HG02588 (cell line): ENCODE data around the gene PLCH2.

Source experiments
- ATAC-seq: cut with Tn5 transposase; IDR thresholded peaks from one replicate; pipeline ENCODE4 v1.9.1; 2021; ENCODE audit warnings: mild to moderate bottlenecking, moderate library complexity; ENCODE audit not compliant: unreplicated experiment

Gene PLCH2, protein sequence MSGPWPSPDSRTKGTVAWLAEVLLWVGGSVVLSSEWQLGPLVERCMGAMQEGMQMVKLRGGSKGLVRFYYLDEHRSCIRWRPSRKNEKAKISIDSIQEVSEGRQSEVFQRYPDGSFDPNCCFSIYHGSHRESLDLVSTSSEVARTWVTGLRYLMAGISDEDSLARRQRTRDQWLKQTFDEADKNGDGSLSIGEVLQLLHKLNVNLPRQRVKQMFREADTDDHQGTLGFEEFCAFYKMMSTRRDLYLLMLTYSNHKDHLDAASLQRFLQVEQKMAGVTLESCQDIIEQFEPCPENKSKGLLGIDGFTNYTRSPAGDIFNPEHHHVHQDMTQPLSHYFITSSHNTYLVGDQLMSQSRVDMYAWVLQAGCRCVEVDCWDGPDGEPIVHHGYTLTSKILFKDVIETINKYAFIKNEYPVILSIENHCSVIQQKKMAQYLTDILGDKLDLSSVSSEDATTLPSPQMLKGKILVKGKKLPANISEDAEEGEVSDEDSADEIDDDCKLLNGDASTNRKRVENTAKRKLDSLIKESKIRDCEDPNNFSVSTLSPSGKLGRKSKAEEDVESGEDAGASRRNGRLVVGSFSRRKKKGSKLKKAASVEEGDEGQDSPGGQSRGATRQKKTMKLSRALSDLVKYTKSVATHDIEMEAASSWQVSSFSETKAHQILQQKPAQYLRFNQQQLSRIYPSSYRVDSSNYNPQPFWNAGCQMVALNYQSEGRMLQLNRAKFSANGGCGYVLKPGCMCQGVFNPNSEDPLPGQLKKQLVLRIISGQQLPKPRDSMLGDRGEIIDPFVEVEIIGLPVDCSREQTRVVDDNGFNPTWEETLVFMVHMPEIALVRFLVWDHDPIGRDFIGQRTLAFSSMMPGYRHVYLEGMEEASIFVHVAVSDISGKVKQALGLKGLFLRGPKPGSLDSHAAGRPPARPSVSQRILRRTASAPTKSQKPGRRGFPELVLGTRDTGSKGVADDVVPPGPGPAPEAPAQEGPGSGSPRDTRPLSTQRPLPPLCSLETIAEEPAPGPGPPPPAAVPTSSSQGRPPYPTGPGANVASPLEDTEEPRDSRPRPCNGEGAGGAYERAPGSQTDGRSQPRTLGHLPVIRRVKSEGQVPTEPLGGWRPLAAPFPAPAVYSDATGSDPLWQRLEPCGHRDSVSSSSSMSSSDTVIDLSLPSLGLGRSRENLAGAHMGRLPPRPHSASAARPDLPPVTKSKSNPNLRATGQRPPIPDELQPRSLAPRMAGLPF (N-terminal part only)

DNA sequence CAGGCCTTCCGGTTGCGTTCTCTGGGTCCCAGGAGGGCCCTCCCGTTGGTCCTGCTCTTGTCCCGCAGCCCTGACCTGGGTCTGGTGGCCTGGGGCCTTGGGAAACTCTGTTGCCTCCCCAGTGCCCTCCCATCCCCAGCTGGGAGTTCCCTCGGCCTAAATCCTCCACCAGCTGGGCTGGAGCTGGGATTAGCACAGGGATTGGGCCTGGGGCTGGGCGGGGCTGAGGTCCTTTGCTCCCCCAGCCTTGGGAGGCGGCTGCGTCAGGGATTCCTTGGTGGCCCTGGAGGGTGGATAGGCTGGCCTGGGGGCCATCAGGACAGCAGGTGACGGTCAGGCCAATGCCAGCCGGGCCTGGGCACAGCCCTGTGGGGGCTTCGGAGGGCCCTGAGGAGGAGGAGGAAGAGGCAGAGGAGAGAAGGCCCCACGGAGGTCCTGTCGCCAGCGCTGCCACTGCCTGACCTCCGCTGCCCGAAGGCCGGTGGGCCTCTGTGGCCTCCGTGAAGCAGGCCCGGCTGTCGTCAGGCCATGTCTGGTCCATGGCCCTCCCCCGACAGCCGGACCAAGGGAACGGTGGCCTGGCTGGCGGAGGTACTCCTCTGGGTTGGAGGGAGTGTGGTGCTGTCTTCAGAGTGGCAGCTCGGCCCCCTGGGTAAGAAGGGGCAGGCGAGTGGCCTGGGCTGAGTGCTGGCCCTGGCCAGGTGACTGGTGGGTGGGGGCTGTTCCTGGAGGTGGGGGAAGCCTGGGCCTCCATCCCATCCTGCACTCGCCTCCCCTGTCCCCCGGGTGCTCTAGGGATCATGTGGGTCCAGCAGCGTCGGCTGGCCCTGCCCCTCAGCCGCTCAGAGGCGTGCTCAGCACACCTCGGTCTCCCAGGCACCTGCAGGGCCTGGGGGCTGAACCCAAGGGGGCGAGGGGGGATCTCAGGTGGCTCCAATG is at the start of gene PLCH2:
TSS of gene PLCH2 (plus strand) at position 229 of the 939 bp plus-strand sequence. CDS start at position 529, 300 bp downstream.
- ATAC-seq = no peak

DNA sequence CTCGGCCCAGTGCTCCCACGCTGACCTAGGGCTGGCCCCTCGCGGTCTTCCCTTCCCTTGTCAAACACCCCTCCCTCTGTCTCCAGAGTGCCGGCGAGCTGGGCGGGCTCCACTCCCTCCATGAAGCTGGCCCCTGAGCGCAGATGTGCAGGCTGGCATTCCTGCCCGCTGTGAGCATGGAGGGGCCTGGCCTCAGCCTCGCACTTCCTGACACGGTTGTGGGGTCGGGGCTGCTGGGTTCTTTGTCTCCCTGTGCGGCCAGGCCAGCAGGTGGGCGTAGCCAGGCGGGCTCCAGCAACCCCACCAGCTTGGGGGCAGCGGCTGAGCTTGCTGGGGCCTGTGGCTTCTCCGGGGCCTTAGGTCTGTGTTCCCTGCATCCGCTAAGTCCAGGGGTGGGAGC is 49.5 kb upstream of the PLCH2 start:
- no peak for ATAC-seq

DNA sequence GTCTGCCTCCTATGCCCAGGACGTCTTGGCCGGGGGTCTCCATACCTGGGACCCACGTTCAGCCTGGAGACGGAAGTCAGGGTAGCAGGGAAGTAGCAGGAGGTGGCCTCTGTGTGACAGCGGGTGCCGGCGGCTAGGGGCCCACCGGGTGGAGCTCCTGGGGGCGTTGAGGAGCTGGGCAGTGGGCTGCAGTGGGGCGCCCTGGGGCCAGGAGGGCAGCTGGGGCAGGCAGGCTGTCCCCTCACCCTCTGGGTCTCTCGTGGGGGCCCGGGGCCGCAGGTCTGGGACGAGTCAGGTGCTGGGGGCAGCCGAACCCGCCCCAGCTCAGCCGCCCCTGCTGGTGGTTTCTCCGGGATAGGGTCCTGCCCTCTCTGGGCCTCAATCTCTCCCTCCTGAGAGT is 49.0 kb upstream of the PLCH2 start:
- ATAC-seq = no peak

DNA sequence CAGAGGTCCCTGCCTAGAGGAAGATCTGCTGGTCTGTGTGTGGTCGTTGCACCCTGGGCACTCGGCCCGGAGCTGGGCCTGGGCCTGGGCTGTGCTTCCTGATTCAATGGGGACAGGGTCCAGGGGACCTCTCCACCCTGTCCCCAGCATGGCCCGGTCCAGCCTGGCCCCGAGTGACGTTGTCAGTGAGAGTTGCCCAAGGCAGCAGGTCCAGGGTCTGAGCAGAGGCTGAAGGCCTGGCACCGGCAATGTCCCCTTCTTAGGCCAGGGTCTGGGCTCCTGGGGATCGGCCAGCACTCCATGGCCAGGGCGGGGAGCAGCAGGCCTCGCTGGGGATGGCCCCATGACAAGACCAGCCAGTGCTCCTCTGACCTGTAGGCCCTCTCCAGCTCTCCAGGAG is 48.1 kb upstream of the PLCH2 start:
- ATAC-seq = no peak

DNA sequence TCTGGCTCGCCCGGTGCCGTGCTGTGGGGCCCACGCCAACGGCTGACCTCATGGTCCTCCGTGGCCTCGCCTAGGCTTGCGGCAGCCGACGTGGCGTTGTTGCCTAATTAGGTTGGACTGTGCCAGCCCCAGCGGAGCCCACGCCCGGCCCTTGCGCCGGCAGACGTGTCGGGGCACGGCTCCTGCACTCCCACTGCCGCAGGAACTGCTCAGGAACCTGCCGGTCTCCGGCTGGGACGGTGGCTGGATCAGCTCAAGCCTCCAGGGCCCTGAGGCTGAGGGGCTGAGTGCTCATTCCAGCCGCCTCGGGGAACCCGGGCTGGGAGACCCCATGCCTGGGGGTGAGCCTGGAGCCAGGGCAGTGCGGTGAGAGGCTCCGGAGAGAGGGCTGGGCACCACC is 47.6 kb upstream of the PLCH2 start:
- no peak for ATAC-seq

DNA sequence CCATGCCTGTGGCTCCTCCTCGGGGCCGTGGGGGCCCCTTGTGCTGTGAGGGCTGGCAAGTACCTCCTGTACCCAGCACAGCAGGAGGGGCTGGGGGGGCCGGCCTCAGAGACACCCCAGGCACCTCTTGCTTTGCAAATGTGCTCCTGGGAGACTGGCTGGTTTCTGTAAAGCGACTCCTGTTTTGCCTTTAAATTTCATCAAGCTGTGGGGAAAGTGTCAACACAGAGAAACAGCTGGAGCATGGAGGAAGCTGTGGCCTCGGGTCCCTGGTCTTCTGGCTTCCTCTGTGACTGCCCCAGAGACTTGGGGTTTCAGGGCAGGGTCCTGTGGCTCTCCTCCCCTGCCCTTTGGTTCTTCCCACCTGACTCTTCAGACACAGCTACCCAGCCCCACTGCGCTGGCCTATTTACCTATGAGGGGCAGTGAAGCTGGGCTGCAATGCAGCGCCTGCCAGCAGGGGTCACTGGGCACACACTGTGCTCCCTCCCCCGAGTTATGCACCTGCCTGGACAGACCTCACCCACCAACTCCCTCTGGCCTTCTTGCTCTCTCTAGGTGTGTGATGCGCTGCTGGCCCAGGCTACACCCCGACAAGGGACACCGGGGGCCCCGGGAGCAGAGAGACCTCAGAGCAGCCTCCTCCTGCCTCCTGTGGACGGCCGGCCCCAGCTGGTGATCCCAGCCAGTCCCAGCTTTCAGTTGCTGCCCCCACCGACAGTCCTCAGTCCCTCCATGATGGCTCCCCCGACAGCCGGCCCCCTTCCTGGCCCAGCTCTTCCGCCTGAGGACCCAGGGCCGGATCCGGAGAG is 46.1 kb upstream of the PLCH2 start:
- ATAC-seq = no peak

DNA sequence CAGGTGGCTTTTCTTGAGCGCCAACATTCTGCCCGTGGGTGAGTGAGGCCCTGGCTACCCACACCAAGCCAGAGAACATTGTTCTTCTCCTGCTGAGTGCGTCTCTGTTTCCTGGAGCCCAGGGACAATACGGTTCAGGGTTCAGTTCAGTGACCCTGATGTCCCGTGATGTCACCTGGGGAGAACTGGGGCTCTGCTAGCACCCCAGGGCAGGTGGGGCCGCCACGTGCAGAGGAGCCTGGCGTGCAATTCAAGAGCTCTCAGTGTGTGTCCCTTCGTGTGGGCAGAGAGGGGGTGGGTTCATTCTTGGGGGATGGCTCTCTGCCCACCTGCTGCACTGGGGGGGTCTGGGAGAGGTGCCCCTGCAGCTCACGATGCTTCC is 45.5 kb upstream of the PLCH2 start:
- no peak for ATAC-seq

DNA sequence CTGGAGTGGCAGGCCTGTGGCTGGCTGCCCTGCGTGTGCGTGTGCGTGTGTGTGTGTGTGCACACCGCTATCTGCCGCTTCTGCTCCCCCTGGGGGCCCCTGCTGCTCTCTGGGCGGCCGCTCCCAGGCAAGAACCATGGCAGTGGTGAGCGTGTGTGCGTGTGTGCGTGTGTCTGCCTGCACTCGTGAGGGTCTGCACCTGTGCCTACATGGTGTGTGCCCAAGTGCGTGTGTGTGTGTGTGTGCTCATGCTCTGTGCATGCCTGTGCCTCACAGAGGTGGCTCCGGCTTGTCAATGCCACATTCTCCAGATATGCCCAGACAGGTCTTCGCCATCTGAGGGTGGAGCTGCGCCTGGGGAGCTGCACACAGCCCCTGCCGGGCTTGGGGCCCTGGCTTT is 45.0 kb upstream of the PLCH2 start:
- ATAC-seq = no peak

DNA sequence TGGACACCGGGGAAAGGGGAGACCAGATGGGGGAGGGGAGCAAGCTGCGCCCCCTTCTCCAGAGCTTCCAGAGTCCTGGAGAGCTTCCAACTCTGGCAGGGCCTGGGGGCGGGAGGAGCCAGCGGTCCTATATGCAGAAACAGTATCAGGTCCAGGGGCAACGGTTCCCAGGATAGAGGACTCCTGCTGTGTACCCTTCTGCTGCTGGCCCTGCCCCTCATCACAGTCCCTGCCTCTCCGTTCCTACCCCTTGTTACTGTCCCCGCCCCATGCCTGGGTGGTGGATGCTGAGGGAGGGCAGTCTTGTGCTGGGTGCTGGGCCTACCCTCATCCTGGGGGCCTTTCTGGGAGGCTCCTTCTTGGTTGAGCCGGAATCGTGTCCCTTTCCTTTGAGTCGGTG is 44.6 kb upstream of the PLCH2 start:
- ATAC-seq = no peak

DNA sequence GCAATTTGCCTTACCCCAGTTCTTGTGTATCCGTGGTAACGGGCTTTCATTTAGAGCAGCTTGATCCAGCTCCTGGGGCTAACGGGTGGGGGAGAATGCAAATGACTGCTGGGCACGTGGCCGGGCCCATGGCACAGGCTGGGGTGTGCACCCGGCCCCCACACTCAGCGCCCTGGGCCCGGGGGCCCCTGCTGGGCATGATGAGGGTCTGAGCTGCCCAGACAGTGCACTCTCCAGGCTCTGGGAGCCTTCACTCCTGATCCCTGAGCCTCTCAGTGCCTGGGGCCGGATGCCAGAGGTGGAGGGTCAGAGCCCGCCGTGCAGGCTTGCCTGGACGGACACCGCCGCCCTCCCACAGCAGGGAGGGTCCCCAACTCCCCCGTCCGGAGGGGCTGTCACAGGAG is 43.6 kb upstream of the PLCH2 start:
- no peak for ATAC-seq

DNA sequence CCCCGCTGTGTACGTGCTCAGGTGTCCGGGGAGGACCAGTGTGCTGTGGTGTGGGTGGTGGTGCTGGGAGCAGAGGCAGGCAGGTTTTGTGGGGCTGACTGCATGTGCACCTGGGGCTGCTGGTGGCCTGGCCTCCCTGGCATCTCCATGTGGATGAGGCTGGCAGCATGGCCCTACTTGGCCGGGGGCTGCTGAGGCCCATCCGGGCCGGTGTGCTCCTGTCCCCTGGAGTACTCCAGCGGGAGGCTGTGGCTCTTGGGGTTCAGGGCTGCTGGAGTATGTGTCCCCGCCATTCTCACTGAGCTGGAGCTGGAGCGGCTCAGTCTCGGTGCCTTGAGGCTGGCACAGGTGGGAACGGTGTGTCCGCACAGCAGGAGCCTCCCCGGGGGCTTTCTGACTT is 42.9 kb upstream of the PLCH2 start:
- ATAC-seq = no peak

DNA sequence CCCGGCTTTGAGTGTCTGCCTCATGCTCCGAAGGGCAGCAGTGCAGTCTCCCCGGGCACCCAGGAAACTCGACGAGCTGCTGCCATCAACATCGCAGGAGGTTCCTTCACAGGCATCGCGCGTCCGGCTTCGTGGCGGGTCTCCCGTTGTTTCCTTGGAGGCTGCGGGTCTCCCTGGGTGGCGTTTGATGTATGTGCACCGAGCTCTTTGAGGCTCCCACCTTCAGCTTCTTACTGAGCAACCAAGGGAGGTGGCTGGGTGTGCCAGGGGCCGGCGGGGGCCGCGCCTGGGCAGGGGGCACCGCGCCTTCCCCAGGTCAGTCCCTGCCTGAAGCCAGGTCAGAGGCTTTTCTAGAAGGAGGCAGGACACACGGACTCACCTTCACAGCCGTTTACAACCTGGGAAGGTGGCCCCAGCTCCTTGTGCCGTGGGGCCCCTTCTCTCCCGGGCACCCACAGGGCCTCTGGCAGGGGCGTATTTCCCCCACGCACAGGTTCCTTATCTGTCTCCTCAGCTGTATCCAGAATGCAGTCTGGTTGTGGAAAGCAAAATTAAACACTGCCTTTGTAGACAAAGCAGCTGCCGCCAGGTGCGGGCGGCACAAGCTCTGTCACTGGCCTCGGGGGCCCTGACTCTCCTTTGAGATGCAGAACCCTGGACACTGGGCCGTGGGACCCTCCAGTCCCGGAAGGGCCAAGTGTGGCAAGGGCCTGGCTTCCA is 42.0 kb upstream of the PLCH2 start:
- ATAC-seq = no peak

DNA sequence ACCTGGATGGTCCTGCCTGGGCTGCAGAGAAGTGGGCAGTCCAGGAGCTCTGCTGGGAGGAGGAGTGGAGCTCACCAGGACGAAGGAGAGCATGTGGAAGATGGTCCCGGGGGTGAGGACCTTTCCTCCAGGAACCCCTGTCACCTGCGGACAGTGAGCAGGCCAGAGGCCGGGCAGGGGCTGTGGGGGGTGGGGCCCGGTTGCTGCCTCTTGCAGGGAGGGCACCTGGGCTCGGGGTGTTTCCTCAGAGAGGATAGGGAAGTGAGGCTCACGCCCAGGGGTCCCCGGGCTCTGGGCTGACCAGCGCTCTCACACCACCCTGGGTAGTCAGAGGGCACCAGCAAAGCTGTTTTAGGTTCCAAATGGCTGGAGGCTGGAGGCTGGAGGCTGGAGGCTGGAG is 41.0 kb upstream of the PLCH2 start:
- no peak for ATAC-seq

DNA sequence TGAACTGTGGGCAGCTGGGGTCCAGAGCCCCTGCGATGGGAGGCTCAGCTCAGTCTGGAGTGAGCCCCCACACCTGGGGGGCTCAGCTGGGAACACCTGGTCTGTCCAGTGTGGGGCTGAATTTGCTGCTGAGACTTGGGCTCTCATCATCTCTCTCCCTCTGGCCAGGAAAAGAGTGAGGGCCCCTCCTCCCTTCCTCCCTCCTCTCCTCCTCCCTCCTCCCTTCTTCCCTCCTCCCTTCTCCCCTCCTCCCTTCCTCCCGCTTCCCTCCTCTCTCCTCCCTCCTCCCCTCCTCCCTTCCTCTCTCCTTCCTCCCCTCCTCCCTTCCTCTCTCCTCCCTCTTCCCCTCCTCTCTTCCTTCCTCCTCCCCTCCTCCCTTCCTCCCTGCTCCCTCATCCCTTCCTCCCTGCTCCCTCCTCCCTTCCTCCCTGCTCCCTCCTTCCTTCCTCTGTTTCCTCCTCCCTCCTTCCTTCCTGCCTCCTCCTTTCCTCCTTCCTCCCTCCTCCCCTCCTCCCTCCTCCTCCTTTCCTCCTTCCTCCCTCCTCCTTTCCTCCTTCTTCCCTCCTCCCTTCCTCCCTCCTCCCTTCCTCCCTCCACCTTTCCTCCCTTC is 40.2 kb upstream of the PLCH2 start:
- no peak for ATAC-seq

DNA sequence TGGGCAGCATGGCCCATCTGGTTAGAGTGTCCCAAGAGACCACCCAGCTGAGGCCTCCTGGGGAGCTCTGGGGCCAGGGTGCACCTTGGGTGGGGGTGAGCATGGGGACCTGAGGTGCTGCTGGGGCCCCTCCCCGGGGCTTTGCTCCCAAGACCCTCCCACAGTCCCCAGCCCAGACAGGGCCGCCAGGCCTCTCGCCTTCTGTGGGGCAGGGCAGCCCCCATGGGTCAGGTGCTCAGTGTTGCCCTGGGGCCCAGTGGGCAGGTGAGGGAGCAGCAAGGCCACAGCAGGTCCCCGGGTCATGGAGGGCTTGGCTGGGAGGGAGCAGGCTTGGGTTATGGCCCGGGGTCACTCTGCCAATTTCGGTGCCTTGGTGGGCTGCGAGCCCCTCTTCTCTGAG is 39.2 kb upstream of the PLCH2 start:
- ATAC-seq = no peak

DNA sequence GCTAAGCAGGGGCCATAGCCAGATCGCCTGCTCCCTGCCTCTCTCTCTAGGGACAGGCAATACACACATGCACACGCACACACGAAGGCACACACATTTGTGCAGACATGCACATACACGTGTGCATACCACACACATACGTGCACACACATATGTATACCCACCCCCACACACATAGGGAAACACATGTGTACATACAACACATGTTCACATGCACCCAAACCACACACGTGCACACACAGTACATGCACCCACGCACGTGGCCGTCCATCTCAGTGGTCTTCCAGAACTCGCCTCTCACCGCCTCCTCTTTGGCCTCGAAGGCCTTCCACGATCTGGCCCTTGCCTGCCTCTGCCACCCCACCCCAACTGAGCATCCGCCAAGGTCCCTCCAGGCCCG is 38.5 kb upstream of the PLCH2 start:
- no peak for ATAC-seq

DNA sequence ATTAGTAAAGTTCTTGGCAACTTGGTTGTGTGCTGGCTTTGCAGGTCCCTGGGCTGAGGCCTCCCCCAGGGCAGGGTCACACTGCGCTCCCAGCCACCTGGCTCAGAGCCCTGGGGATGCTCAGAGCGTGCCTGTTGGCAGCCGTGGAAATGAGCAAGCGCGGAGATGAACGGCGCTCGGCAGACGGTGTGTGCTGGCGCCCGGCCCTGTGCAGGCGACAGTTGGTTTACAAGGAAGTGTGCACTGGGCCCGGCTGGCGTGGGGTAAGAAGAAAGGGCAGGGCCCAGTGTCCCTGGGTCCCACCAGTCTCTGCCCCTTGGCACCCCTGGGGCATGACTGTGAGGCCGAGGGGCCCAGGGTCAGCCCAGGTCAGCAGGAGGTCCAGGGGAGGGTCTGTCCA is 38.1 kb upstream of the PLCH2 start:
- no peak for ATAC-seq

DNA sequence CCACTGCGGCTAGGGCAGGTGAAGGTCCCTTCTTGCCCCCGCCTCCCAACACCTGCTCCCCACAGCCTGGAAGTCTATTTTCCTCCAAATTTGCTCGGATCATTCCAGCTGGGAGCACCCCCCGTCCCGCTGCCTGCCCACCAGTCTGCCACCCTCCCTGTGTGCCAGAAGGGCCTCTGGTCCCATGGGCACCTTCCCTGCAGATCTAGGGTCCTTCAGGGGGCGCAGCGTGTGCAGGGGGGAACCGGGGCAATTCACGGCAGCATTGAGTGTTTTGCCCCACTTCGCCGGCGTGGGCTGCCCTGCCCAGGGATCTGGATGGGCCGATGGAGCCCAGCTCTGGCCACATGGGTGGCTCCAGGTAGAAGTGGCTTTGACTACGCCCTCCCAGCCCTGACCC is 37.4 kb upstream of the PLCH2 start:
- no peak for ATAC-seq
